K562 (cell line): ENCODE data around the gene ALDH16A1. TPM values are rescaled to one million over a fixed set of nuclear protein-coding genes. Genes with fewer than 3 reads are reported as not detected.

Source experiments
- ASH1L ChIP-seq: fragments of 450-650 bp; IDR thresholded peaks from 2 replicates; pipeline ENCODE4 v1.6.1; 2018; ENCODE audit warnings: borderline replicate concordance, mild to moderate bottlenecking, low read depth; ENCODE audit not compliant: partially characterized antibody
- CHD2 ChIP-seq: IDR thresholded peaks from 2 replicates; pipeline ENCODE4 v1.6.1; 2011; ENCODE audit warnings: low read depth, low read length
- E2F3 ChIP-seq: fragments of 250-450 bp; sonication (Bioruptor Pico); IDR thresholded peaks from 2 replicates; pipeline ENCODE4 v1.4.0; 2020; ENCODE audit warnings: mild to moderate bottlenecking
- ELK3 ChIP-seq: fragments of 450-650 bp; formaldehyde crosslinking; IDR thresholded peaks from 2 replicates; pipeline ENCODE4 v1.4.0; 2020; ENCODE audit warnings: mild to moderate bottlenecking
- ETV5 ChIP-seq: sonication (generic); formaldehyde crosslinking; IDR thresholded peaks from 2 replicates; pipeline ENCODE4 v1.4.0; 2020; ENCODE audit warnings: low read depth, mild to moderate bottlenecking, missing genetic modification reagents
- FOXK2 ChIP-seq, 2 experiments: fragments of 450-650 bp; IDR thresholded peaks in 1 of 2; conservative IDR thresholded peaks in 1 of 2; 2 replicates each; pipeline ENCODE4 v1.6.1; 2016; ENCODE audit warnings: low read depth in 2 of 2, mild to moderate bottlenecking in 1 of 2
- HDAC1 ChIP-seq, 2 experiments: fragments of 450-650 bp; IDR thresholded peaks; 2 replicates each; pipeline ENCODE4 v1.6.1; 2016 to 2017; ENCODE audit warnings: inconsistent platforms in 1 of 2, mild to moderate bottlenecking in 1 of 2, moderate library complexity in 1 of 2
- HSF4 ChIP-seq: fragments of 250-450 bp; sonication (Bioruptor Pico); IDR thresholded peaks from 2 replicates; pipeline ENCODE4 v2.1.2; 2022; ENCODE audit warnings: mild to moderate bottlenecking, moderate library complexity, borderline replicate concordance
- IFI16 ChIP-seq: fragments of 250-450 bp; sonication (Bioruptor Pico); IDR thresholded peaks from 2 replicates; pipeline ENCODE4 v2.1.2; 2022; ENCODE audit warnings: mild to moderate bottlenecking, inconsistent platforms
- MBD1 ChIP-seq: fragments of 250-450 bp; sonication (Bioruptor Pico); IDR thresholded peaks from 2 replicates; pipeline ENCODE4 v1.8.0; 2022; ENCODE audit warnings: inconsistent platforms
- MCM2 ChIP-seq: fragments of 450-650 bp; IDR thresholded peaks from 2 replicates; pipeline ENCODE4 v1.6.1; 2017; ENCODE audit warnings: low read depth, mild to moderate bottlenecking
- MEF2D ChIP-seq: conservative IDR thresholded peaks from 2 replicates; pipeline ENCODE4 v1.6.1; 2016; ENCODE audit warnings: low read depth, missing genetic modification characterization, missing compliant biosample characterization
- NCOA4 ChIP-seq: fragments of 450-650 bp; IDR thresholded peaks from 2 replicates; pipeline ENCODE4 v1.6.1; 2018; ENCODE audit warnings: mild to moderate bottlenecking; ENCODE audit not compliant: partially characterized antibody
- NFYB ChIP-seq: IDR thresholded peaks from 2 replicates; pipeline ENCODE4 v1.6.1; 2011; ENCODE audit warnings: mild to moderate bottlenecking, moderate library complexity; ENCODE audit not compliant: insufficient read length; ENCODE audit errors: extremely low read depth
- NR2C2 ChIP-seq, 2 experiments: fragments of 200-800 bp in 1 of 2; sonication (Bioruptor generic) in 1 of 2; sonication (generic) in 1 of 2; formaldehyde crosslinking in 1 of 2; IDR thresholded peaks; 2 replicates each; pipeline versions ENCODE4 v1.6.1 to v1.8.0; 2016 to 2022; ENCODE audit warnings: mild to moderate bottlenecking in 1 of 2, missing compliant biosample characterization in 1 of 2, missing genetic modification characterization in 1 of 2, missing genetic modification reagents in 1 of 2
- NUFIP1 ChIP-seq: fragments of 450-650 bp; IDR thresholded peaks from 2 replicates; pipeline ENCODE4 v1.6.1; 2018; ENCODE audit not compliant: partially characterized antibody
- U2AF1 ChIP-seq: fragments of 200-400 bp; formaldehyde crosslinking; optimal IDR thresholded peaks from 2 replicates; pipeline ENCODE3; 2017; ENCODE audit warnings: mild to moderate bottlenecking, low read depth, low read length, moderate library complexity
- ZBED1 ChIP-seq: IDR thresholded peaks from 2 replicates; pipeline ENCODE4 v1.6.1; 2014
- ZNF146 ChIP-seq: IDR thresholded peaks from one replicate; pipeline ENCODE4 v1.6.1; 2018; ENCODE audit warnings: missing compliant biosample characterization; ENCODE audit not compliant: unreplicated experiment
- ZNF175 ChIP-seq: fragments of 200-800 bp; sonication (Bioruptor generic); IDR thresholded peaks from 2 replicates; pipeline ENCODE4 v1.6.1; 2016; ENCODE audit warnings: low read depth, mild to moderate bottlenecking, missing genetic modification characterization, missing compliant biosample characterization
- ZNF436 ChIP-seq: fragments of 250-450, 450-650 bp; sonication (Bioruptor Pico); formaldehyde crosslinking; IDR thresholded peaks from 2 replicates; pipeline ENCODE4 v1.7.0; 2020; ENCODE audit warnings: mild to moderate bottlenecking
- ZNF507 ChIP-seq: conservative IDR thresholded peaks from 2 replicates; pipeline ENCODE4 v1.6.1; 2017; ENCODE audit warnings: missing genetic modification characterization, missing compliant biosample characterization
- polyA plus RNA-seq, 8 experiments: library from polyadenylated mRNA; depleted of rRNA in 4 of 8; stranded (reverse) in 5 of 8; unstranded in 3 of 8; fragments of >200 nt; fragmentation: Nextera tagmentation in 2 of 8; fragmentation: Illumina TruSeq in 1 of 8; extraction: Ambion mirVana in 2 of 8; extraction: Trizol in 1 of 8; gene quantifications; 2 replicates each; pipeline versions ENCODE4 v1.2.1 to v1.2.3, GENCODE V29; 2011 to 2014; ENCODE audit warnings: inconsistent platforms in 1 of 8, missing spikeins in 1 of 8
- total RNA-seq, 7 experiments: library from RNA; depleted of rRNA in 6 of 7; stranded (reverse); fragments of >200 nt in 6 of 7; fragmentation: Illumina TruSeq in 2 of 7; extraction: Trizol in 2 of 7; gene quantifications; 2 replicates each; pipeline versions ENCODE4 v1.2.1 to v1.2.3, GENCODE V29; 2011 to 2021; ENCODE audit warnings: low replicate concordance in 1 of 7
- TF ChIP-seq, protein P1 (sequence below): fragments of 200-800 bp; sonication (Bioruptor generic); IDR thresholded peaks from 2 replicates; pipeline ENCODE4 v1.6.1; 2017; ENCODE audit warnings: missing genetic modification characterization, missing compliant biosample characterization

The ALDH16A1 gene
- total and polyA plus RNA-seq, 9 of the 15 experiments (the other 6 are each of a cell fraction or from before 2014, with no cell fraction given) = 2.2 to 52.2 (median 7.6) TPM

GRCh38 chr19:49423071-49423984, 29.7 kb upstream of the ALDH16A1 start, which contains the start of gene PTH2 (continued):
- TF ChIP-seq NUFIP1 = no peak
- TF ChIP-seq ELK3 (CRISPR knock-in tag) = no peak
- no peak for TF ChIP-seq ETV5 (CRISPR knock-in tag)
- TF ChIP-seq ASH1L = no peak
- TF ChIP-seq FOXK2 (conservative IDR thresholded peaks at IDR 0.05 in 1 of 2, IDR thresholded peaks at IDR 0.05 in 1 of 2; ENCODE audit: low read depth in 2 of 2) = peak in 1 of 2 experiments; percentile 56; a peak in 1 of 4 replicates
- TF ChIP-seq ZBED1 = no peak
- TF ChIP-seq NCOA4 = peak; percentile 19
- no peak for TF ChIP-seq MBD1 (CRISPR knock-in tag)
- TF ChIP-seq HDAC1 (IDR thresholded peaks at IDR 0.05) = peak in 1 of 2 experiments; percentile 85; a peak in 2 of 4 replicates
- no peak for TF ChIP-seq IFI16 (CRISPR knock-in tag)
- no peak for TF ChIP-seq NFYB
- TF ChIP-seq CHD2 = no peak
- no peak for TF ChIP-seq U2AF1
- TF ChIP-seq MEF2D = peak; percentile 95
- no peak for TF ChIP-seq ZNF146
- no peak for TF ChIP-seq ZNF436 (CRISPR knock-in tag)
- TF ChIP-seq ZNF507 (tag) = no peak
- TF ChIP-seq, protein P1, sequence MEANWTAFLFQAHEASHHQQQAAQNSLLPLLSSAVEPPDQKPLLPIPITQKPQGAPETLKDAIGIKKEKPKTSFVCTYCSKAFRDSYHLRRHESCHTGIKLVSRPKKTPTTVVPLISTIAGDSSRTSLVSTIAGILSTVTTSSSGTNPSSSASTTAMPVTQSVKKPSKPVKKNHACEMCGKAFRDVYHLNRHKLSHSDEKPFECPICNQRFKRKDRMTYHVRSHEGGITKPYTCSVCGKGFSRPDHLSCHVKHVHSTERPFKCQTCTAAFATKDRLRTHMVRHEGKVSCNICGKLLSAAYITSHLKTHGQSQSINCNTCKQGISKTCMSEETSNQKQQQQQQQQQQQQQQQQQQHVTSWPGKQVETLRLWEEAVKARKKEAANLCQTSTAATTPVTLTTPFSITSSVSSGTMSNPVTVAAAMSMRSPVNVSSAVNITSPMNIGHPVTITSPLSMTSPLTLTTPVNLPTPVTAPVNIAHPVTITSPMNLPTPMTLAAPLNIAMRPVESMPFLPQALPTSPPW = no peak
- TF ChIP-seq NR2C2 (CRISPR knock-in tag; IDR thresholded peaks at IDR 0.05) = no peak
- no peak for TF ChIP-seq NR2C2 (tag; IDR thresholded peaks at IDR 0.05)
- TF ChIP-seq HSF4 (CRISPR knock-in tag) = no peak
- TF ChIP-seq ZNF175 = no peak
- TF ChIP-seq MCM2 = no peak
- TF ChIP-seq E2F3 (CRISPR knock-in tag) = no peak
